Activated CD4-positive, alpha-beta T cell treated with anti-CD3 and anti-CD28 coated beads, Interleukin-10, Interleukin-2, amounts not matched to agents 100 ng/mL and 50 ng/mL, durations not matched to agents 16 hours and 8 hours (primary cell): ENCODE data around the gene GMPPA.

Experiments used
- DNase-seq: peaks from one replicate; pipeline ENCODE4 v3.0.0-alpha.2; 2020

The GMPPA gene

GRCh38 chr2:219486380-219486959 lies 12.2 kb upstream of the GMPPA start:
- no peak for DNase-seq

GRCh38 chr2:219488149-219488843 lies 10.4 kb upstream of the GMPPA start:
- no peak for DNase-seq

DNA sequence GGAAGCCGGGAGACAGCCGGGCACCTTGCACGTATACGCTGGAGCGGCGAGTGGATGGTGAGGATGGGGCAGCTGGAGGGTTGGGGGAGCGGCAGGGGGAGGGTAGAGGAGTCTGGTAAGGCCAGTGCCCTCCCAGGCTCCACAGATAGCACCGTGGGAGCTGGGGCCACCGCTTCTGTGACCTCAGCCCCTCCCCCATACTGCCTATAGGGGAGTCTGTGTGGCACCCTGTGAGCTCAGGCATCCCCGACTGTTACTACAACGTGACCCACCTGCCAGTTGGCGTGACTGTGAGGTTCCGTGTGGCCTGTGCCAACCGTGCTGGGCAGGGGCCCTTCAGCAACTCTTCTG lies 9.9 kb upstream of the GMPPA start:
- DNase-seq, result no peak

- DNase-seq, result no peak
These were observed 9.4 kb upstream of the GMPPA start for GRCh38 chr2:219489315-219489714.

- DNase-seq, result no peak
These were observed 8.5 kb upstream of the GMPPA start for GRCh38 chr2:219490186-219490585.

GRCh38 chr2:219490600-219491130 lies 8.0 kb upstream of the GMPPA start:
- no peak for DNase-seq

- DNase-seq, result no peak
These were observed 7.3 kb upstream of the GMPPA start for GRCh38 chr2:219491278-219491963.

- DNase-seq, result no peak
These were observed 6.1 kb upstream of the GMPPA start for GRCh38 chr2:219492575-219492974.

DNA sequence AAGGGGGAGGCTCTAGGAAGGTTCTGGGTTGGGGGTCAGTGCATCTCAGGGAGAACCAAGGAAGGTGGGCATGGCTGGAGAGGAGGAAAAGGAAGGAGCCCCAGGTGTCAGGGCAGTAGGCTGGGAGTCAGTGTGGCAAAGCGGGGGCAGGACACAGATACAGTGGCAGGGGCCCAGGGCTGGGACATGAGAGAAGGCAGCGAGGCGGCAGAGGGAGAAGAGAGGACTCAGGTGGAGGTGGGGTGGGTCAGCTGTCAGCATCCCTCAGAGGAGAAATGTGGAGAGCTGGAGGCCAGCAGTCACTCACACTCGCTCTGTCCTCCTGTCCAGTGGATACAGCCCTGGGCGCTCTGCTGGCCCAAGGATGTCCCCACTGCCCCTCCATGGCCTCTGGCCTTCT lies 5.6 kb upstream of the GMPPA start:
- no peak for DNase-seq

- no peak for DNase-seq
These were observed 3.6 kb upstream of the GMPPA start for GRCh38 chr2:219494952-219495530.

DNA sequence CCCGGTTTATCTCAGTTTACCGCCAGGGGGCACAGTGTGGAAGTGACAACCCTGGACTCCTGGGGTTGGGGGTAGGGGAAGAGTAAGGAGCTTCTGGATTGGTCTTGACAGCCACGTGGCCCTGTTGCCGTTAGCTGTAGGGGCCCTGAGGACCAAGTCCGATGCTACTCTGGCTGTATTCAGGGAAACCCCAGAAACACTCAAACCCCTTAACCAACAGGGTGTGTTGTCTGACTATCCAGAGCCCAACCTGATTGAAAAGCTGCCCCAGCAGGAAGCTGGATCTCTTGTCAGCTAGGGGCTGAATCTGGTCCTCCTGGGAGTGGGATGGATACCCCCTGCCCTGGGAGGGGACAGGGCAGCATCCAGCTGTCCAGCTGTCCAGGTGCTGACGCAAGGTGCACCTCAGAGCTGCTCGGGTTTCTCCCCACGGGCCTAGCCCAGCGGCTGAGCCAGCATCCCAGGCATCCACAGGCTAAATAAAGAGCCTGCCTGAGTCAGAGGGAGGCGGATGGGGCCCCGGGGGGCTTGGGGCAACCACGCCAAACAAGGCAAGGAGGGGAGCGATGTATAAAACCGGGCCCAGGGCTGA lies 3.1 kb upstream of the GMPPA start:
- DNase-seq, result peak; percentile 75

DNA sequence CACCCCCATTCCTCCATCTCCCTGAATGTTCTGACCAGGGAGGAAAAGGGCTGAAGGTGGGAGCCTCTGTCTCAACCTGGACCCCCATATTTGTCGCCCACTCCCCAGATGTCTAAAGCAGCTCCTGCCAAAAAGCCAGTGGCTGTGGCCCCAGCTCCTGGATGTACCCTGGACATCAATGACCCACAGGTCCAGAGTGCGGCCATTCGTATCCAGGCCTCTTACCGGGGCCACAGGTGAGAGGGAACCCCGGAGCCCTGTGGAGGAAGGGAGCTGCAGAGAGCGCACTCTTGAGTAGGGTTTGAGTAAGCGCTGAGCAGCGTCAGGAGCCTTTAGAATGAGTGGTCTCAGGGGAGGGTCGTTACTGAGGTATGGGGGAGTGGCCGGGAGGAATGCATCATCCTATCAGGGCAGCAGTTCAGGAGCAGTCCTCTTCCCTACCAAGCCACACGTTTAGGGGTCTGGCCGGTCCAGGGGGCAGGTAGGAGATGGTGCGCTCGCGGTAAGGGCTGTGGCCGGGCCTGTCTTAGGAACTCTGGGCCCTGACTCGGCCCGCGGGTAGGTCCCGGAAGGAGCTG lies 2.4 kb upstream of the GMPPA start:
- no peak for DNase-seq

- DNase-seq, result no peak
These were observed 1.7 kb upstream of the GMPPA start for GRCh38 chr2:219496825-219497494.

DNA sequence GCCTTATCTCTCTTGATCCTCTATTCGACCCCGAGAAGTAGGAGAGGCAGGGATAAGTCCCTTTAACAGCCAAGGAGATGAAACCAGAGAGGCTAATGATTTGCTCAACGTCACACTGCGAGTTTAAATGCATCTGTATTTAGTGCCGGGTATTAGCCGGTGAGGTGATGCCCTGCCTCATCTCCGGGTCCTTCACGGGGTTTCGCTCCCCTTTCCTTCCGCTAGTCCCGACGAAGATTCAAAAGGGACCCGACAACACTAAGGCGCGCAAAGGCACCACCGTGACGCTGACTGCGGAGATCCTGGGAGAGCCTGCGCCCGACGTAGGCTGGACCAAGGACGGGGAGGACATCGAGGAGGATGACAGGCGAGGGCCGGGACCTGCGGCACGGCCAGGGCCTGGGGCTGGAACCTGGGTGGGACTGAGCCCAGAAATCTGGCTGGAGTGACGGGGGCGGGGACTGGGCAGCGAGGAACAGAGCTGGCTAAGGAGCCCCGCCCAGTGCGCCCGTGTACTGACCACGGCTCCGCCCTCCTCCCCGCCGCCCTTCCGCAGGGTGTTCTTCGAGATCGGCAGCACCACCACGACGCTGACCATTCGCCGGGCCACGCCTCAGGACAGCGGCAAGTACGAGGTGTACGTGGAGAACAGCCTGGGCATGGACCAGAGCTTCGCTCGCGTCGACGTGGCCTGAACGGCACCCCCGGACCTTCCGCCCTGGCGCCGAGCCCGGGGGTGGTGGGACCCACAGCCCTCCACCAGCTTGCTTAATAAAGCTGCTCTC lies 1.0 kb upstream of the GMPPA start:
- DNase-seq, result peak; percentile 31

- DNase-seq, result no peak
These were observed 292 bp downstream of the GMPPA start for GRCh38 chr2:219499058-219499307.

DNA sequence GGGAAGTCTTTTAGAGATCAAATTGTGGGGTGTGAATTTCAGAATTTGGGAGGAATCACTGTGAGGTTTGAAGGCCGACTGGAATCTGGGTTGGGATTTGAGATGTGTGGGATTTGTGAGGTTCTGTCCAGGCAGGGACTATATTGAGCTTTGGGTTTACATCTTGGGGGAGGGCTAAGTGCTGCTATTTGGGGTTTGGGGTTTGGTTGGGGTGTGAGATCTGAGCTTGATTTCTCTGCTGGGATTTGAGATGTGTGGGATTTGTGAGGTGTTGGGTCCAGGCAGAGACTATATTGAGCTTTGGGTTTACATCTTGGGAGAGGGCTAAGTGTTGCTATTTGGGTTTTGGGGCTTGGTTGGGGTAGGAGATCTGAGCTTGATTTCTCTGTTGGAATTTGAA lies 864 bp downstream of the GMPPA start:
- no peak for DNase-seq

DNA sequence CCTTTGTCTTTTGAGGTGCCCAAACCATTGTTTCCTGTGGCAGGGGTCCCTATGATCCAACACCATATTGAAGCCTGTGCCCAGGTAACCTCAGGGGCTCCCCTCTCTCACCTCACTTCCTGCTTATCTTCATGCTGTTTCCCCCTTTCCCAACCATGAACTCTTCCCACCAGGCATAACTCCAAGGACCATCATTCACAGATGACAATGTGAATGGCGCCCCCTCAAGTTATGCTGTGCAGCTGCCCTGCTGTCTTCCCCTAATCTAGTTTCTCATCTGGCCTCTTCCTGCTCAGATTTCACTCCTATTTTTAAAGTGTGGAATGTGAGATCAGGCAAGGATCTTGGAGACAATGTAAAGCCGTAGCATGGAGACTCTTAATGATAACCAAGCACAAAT lies 1.4 kb downstream of the GMPPA start:
- DNase-seq, result no peak

GRCh38 chr2:219501849-219502248 lies 3.2 kb downstream of the GMPPA start:
- DNase-seq, result no peak

- no peak for DNase-seq
These were observed 3.9 kb downstream of the GMPPA start for GRCh38 chr2:219502618-219503017.

DNA sequence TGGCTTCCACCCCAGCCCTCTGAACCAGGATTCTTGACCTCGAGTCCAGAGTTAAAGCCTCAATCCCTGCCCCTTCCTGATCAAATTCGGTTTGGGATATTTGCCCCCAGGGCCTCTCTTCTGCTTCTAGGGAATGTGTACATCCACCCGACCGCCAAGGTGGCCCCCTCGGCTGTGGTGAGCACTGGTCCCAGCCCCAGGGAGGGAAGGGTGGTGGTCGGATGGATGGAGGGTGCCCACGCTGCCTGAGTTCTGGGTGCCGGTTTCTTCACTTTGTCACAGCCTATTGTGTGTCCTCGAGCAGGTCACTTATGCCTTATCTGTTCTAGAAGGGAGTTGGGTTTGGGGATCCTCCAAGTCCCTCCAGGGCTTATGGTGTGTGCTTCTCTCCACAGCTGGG lies 6.9 kb downstream of the GMPPA start:
- no peak for DNase-seq

GRCh38 chr2:219506153-219506801 lies 7.6 kb downstream of the GMPPA start:
- DNase-seq, result no peak
